Fibroblast of peridontal ligament (primary cell): ENCODE data around the gene HRAS.
A peak's percentile ranks its signal among the peaks of the same experiment; 100 is the strongest.

Experiments used
- DNase-seq: peaks from one replicate; pipeline ENCODE4 v3.0.0-alpha.2; 2010; ENCODE audit errors: extremely low read depth

Gene HRAS

GRCh38 chr11:554428-555226 lies 19.3 kb upstream of the HRAS start:
- no peak for DNase-seq

- no peak for DNase-seq
These were observed 18.6 kb upstream of the HRAS start for GRCh38 chr11:553988-554340.

GRCh38 chr11:553083-553987 lies 18.0 kb upstream of the HRAS start:
- DNase-seq, result no peak

- no peak for DNase-seq
These were observed 16.2 kb upstream of the HRAS start for GRCh38 chr11:551596-551995.

GRCh38 chr11:551131-551530 lies 15.8 kb upstream of the HRAS start:
- no peak for DNase-seq

GRCh38 chr11:550746-551085 lies 15.3 kb upstream of the HRAS start:
- no peak for DNase-seq

GRCh38 chr11:550021-550745 lies 14.8 kb upstream of the HRAS start:
- no peak for DNase-seq

GRCh38 chr11:548700-549603 lies 13.6 kb upstream of the HRAS start:
- no peak for DNase-seq

- no peak for DNase-seq
These were observed 9.8 kb upstream of the HRAS start for GRCh38 chr11:545171-545570.

GRCh38 chr11:544817-545166 lies 9.4 kb upstream of the HRAS start:
- DNase-seq, result no peak

- no peak for DNase-seq
These were observed 6.1 kb upstream of the HRAS start for GRCh38 chr11:541433-541885.

- DNase-seq, result no peak
These were observed 5.4 kb upstream of the HRAS start for GRCh38 chr11:540583-541432.

GRCh38 chr11:539971-540481 lies 4.7 kb upstream of the HRAS start:
- no peak for DNase-seq

GRCh38 chr11:538431-539051 lies 3.2 kb upstream of the HRAS start:
- DNase-seq, result no peak

- DNase-seq, result no peak
These were observed 2.5 kb upstream of the HRAS start for GRCh38 chr11:537622-538430.

- peak; percentile 66 for DNase-seq
These were observed 1.7 kb upstream of the HRAS start, which contains the start of gene LRRC56 for GRCh38 chr11:536841-537621. Gene LRRC56 (plus strand): TSS chr11:537527. CDS start chr11:540685, 3,158 bp downstream.

GRCh38 chr11:535210-535518 lies 212 bp downstream of the HRAS start:
- DNase-seq, result no peak
